Panc1 (cell line): ENCODE data around the gene ACVR1B.

Experiments
- POLR2AphosphoS5 ChIP-seq: IDR thresholded peaks from 2 replicates; pipeline ENCODE4 v1.6.1; 2012; ENCODE audit warnings: mild to moderate bottlenecking, low read depth, low read length, moderate library complexity
- TF ChIP-seq, protein P1 (sequence below): fragments of 450-650 bp; IDR thresholded peaks from 2 replicates; pipeline ENCODE4 v1.5.1; 2017; ENCODE audit warnings: mild to moderate bottlenecking
- TF ChIP-seq, protein P2 (sequence below), 2 experiments: IDR thresholded peaks; 2 replicates each; pipeline ENCODE4 v1.6.1; 2011 to 2012; ENCODE audit warnings: low read depth in 2 of 2, control low read depth in 1 of 2, low read length in 1 of 2, mild to moderate bottlenecking in 1 of 2, moderate library complexity in 1 of 2; ENCODE audit not compliant: insufficient read depth in 1 of 2

DNA sequence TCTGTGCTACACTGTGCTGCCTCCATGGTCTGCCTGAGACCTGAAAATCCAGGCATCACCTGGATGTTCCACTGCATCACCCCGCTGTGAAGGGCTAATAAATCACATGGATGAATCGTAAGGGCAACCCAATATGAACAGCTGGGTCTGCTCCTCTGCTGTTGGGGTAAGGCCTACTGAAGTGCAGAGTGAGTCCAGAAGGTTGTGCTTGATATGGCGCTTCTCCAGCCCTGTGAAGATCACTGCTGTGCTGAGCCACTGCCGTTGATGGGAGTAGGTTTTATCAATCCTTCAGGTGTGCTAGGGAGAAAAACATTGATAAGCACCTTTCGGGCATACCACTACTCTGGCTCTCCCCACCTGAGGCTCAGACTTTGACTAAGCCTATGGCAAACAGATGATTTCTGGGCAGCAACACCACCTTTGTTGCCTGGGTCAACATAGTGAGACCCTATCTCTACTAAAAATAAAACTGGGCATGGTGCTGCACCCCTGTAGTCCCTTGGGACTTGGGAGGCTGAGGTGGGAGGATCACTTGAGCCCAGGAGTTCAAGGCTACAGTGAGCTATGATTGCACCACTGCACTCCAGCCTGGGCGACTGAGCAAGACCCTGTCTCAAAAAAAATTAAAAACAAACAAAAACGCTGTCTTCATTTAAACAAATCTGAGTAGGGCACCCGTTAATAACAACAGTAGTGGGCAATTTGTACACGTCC lies 42.5 kb upstream of the ACVR1B start:
- TF ChIP-seq POLR2AphosphoS5, result no peak
- TF ChIP-seq, protein P1, sequence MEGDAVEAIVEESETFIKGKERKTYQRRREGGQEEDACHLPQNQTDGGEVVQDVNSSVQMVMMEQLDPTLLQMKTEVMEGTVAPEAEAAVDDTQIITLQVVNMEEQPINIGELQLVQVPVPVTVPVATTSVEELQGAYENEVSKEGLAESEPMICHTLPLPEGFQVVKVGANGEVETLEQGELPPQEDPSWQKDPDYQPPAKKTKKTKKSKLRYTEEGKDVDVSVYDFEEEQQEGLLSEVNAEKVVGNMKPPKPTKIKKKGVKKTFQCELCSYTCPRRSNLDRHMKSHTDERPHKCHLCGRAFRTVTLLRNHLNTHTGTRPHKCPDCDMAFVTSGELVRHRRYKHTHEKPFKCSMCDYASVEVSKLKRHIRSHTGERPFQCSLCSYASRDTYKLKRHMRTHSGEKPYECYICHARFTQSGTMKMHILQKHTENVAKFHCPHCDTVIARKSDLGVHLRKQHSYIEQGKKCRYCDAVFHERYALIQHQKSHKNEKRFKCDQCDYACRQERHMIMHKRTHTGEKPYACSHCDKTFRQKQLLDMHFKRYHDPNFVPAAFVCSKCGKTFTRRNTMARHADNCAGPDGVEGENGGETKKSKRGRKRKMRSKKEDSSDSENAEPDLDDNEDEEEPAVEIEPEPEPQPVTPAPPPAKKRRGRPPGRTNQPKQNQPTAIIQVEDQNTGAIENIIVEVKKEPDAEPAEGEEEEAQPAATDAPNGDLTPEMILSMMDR, result no peak
- TF ChIP-seq, protein P2, sequence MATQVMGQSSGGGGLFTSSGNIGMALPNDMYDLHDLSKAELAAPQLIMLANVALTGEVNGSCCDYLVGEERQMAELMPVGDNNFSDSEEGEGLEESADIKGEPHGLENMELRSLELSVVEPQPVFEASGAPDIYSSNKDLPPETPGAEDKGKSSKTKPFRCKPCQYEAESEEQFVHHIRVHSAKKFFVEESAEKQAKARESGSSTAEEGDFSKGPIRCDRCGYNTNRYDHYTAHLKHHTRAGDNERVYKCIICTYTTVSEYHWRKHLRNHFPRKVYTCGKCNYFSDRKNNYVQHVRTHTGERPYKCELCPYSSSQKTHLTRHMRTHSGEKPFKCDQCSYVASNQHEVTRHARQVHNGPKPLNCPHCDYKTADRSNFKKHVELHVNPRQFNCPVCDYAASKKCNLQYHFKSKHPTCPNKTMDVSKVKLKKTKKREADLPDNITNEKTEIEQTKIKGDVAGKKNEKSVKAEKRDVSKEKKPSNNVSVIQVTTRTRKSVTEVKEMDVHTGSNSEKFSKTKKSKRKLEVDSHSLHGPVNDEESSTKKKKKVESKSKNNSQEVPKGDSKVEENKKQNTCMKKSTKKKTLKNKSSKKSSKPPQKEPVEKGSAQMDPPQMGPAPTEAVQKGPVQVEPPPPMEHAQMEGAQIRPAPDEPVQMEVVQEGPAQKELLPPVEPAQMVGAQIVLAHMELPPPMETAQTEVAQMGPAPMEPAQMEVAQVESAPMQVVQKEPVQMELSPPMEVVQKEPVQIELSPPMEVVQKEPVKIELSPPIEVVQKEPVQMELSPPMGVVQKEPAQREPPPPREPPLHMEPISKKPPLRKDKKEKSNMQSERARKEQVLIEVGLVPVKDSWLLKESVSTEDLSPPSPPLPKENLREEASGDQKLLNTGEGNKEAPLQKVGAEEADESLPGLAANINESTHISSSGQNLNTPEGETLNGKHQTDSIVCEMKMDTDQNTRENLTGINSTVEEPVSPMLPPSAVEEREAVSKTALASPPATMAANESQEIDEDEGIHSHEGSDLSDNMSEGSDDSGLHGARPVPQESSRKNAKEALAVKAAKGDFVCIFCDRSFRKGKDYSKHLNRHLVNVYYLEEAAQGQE (IDR thresholded peaks at IDR 0.05; ENCODE audit: insufficient read depth in 1 of 2, low read depth in 2 of 2, low read length in 1 of 2), result no peak
